BE2C (cell line): ENCODE measurements around the gene CORO1C.

Experiments
- DNase-seq: peaks from one replicate; pipeline ENCODE4 v3.0.0-alpha.2; 2020
- H3K27me3 ChIP-seq: fragments of 250-450 bp; sonication (Bioruptor Pico); 2 replicates; pipeline ENCODE4 v1.5.1; 2020; ENCODE audit warnings: mild to moderate bottlenecking
- H3K36me3 ChIP-seq: fragments of 250-450 bp; sonication (Bioruptor Pico); 2 replicates; pipeline ENCODE4 v1.5.1; 2020; ENCODE audit warnings: mild to moderate bottlenecking
- H3K4me1 ChIP-seq: fragments of 250-450 bp; sonication (Bioruptor Pico); 2 replicates; pipeline ENCODE4 v1.5.1; 2020
- H3K4me3 ChIP-seq: 2 replicates; pipeline ENCODE4 v1.5.1; 2011; ENCODE audit warnings: low read depth, low read length
- H3K9me3 ChIP-seq: fragments of 250-450 bp; sonication (Bioruptor Pico); 2 replicates; pipeline ENCODE4 v1.5.1; 2020
- TF ChIP-seq, protein P1 (sequence below): IDR thresholded peaks from 2 replicates; pipeline ENCODE4 v1.5.1; 2012; ENCODE audit warnings: mild to moderate bottlenecking, low read depth, low read length

CORO1C gene

DNA sequence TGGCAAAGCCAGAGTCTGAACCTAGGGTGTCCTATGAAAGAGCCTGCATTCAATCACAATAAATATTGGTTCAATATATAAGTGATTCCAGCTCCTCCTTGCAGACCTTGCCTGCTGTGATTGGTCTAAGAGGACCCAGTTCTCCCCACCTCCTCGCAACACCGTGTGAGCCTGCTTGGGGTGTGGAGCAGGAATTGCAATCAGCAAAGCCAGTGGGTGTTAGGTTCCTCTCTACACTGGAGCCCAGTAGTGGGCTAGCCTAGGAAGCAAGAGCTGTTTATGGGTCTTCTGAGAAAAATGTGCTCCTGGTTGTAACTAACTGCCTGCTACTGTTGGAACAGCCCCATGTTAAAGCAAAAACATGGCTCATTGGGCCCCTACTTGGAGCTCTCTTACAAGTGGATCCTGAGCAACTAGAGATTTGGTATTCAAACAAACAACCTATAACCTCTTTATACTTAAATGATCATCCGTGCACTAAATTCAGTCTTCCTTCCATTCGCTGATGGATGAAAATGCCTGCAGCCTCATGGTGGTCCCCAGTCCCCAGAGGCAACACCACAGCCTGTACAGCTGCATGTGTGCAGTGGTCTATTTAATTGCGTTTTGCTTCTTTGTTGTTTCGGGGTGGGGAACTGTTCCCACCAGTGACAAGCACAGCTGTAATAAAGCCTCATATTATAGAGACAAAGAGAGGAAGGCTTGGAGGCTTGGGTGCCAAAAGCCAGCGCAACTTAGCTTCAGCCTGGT, 93.9 kb downstream of the CORO1C start:
- H3K36me3 ChIP-seq: no peaks in the 10 kb centered on the region
- peaks cover 12% of the 10 kb centered on the region for H3K4me1 ChIP-seq
- H3K27me3 ChIP-seq: no peaks in the 10 kb centered on the region
- TF ChIP-seq, protein P1, sequence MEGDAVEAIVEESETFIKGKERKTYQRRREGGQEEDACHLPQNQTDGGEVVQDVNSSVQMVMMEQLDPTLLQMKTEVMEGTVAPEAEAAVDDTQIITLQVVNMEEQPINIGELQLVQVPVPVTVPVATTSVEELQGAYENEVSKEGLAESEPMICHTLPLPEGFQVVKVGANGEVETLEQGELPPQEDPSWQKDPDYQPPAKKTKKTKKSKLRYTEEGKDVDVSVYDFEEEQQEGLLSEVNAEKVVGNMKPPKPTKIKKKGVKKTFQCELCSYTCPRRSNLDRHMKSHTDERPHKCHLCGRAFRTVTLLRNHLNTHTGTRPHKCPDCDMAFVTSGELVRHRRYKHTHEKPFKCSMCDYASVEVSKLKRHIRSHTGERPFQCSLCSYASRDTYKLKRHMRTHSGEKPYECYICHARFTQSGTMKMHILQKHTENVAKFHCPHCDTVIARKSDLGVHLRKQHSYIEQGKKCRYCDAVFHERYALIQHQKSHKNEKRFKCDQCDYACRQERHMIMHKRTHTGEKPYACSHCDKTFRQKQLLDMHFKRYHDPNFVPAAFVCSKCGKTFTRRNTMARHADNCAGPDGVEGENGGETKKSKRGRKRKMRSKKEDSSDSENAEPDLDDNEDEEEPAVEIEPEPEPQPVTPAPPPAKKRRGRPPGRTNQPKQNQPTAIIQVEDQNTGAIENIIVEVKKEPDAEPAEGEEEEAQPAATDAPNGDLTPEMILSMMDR: no peak
- no peaks in the 10 kb centered on the region for H3K9me3 ChIP-seq
- no peak for DNase-seq
- no peak overlapping the region for H3K4me3 ChIP-seq

DNA sequence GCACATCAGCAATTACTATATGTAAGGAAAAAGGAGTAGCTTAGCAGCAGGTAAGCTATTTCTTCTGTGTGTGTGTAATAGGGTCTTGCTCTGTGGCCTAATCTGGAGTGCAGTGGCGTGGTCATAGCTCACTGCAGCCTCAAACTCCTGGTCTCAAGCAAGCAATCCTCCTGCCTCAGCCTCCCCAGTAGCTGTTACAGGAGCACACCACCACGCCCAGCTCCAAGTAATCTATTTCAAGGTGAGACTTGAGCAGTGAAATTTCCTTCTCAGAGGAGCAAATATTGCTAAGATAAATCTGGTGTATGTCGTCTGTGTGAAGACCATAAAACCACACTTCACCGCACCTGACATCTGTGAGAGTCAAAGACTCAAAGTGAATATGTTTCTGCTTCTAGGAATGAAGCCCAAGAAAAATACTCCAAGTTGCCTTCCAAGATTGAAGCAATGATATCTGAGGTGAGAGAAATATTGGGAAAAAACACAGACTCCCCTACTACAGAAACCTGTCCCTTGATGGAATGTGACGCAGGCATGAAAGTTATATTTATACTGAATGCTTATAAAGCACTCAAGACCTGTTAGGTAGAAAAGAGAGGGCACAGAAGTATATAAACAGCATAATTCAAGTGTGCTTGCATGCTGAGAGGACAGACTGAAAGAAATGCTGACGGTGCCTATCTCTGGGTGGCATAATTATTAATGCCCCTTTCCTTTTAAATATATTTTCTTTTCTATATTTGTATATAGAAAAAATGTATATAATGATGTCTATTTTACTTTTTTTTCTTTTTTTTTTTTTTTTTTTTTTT, 95.1 kb downstream of the CORO1C start:
- Histone ChIP-seq H3K27me3 (no peaks in the 10 kb centered on the region), H3K4me3 (no peak overlapping the region), H3K4me1 (peaks cover 8% of the 10 kb centered on the region), H3K36me3 (no peaks in the 10 kb centered on the region), H3K9me3 (no peaks in the 10 kb centered on the region)
- TF ChIP-seq, protein P1: no peak
- DNase-seq: no peak

DNA sequence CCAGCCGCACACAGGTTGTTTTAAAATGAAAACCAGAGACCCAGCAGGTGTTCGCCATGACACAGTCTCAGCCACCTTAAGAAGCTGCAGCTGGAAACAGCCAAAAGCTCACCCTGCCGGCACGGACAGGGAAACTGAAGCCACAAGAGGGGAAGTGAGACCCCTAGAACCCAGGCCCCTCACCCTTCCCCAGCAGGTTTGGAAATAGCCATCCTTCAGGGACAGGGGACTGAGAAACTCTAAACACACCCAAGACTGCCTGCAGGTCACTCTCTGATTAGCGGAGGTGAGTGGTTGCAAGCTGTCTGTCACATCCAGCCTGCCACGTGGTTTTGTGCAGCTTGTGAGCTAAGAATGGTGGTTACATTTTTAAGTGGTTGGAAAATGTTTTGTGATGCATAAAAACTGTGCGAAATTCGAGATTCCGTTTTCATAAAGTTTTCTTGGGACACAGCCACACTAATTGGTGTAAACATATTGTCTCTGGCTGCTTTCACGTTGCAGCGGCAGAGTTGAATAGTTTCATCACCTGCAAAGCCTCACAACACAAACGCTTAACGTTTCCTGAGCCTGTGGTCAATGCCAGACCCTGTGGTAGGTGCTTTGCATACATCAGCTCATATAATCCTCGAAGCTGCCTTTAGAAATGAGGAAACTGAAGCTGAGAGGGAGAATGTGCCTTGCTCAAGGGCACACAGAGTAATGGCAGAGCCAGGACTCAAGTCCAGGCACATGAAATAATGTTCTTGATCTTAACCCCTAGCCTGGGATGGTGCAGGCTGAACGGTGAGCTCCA, 95.9 kb downstream of the CORO1C start:
- Histone ChIP-seq H3K27me3 (no peaks in the 10 kb centered on the region), H3K9me3 (no peaks in the 10 kb centered on the region), H3K4me1 (peaks cover 8% of the 10 kb centered on the region), H3K4me3 (no peak overlapping the region), H3K36me3 (no peaks in the 10 kb centered on the region)
- TF ChIP-seq, protein P1: no peak
- no peak for DNase-seq

DNA sequence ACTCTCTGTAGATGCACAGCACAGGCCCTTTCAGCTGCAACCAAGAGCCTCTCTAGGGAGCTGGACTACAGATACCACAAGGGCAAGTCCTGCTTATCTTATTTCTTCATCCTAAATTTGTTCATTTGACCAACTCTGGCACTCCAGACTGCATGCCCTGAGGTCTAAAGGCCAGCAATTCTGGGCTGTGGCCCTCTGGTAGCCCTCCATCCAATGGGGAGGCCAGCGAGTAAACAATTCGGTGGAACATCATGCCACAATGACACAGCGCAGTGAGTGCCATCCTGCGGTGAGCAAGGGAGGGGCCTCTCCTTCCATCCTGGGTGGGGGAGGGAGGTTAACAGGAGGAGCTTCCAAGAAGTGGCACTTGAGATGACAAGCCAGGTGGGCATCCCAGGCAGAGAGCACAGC, 97.0 kb downstream of the CORO1C start:
- Histone ChIP-seq H3K4me1 (peaks cover 8% of the 10 kb centered on the region), H3K9me3 (no peaks in the 10 kb centered on the region), H3K4me3 (no peak overlapping the region), H3K36me3 (no peaks in the 10 kb centered on the region), H3K27me3 (no peaks in the 10 kb centered on the region)
- DNase-seq: no peak
- TF ChIP-seq, protein P1: no peak

DNA sequence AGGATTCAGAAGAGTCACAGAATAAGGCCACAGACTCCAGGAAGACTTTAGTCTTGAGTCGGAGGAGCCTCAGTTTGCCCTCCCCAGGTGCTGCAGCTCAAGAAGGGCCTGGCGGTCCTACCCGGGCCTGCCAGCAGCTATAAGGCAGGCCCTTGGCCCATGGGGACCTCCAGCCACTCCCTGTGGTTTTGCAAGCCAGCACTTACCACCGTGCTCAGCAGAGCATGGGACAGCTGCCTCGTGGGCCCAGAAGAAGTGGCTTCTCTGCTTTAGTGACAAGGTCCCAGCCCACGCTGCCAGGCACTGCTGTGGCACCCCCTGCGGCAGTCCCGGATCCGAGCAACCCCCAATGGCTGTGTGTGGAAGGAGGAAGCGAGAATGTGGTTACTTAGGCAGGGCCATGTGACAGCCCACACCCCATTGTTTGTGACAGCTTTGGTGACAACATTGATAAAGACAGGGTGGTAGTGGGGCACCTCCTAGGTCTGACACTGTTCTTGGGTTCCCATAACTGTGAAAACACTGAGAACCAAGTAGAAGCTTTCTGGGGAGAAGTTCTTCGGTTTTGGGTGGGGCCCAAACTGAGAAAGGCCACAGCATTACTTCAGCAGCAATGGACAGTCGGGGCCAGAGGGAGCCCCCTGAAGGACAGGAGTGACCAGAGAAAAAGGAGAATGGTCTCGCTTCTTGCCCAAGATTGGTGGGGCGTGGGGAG, 97.6 kb downstream of the CORO1C start, which contains the start of gene SELPLG:
TSS of gene SELPLG (minus strand) at position 361 of the 715 bp plus-strand sequence. CDS start 9,587 bp downstream, outside the sequence.
- DNase-seq: no peak
- H3K4me1 ChIP-seq: peaks cover 8% of the 10 kb centered on the region
- no peaks in the 10 kb centered on the region for H3K9me3 ChIP-seq
- no peaks in the 10 kb centered on the region for H3K36me3 ChIP-seq
- H3K27me3 ChIP-seq: no peaks in the 10 kb centered on the region
- H3K4me3 ChIP-seq: no peak within 1 kb of the TSS
- TF ChIP-seq, protein P1: no peak
